Immature natural killer cell (primary cell): ENCODE data around the gene PRPF4. TPM values are rescaled to one million over a fixed set of nuclear protein-coding genes. Genes with fewer than 3 reads are reported as not detected.

Source experiments
- DNase-seq, 3 donors: peaks; one replicate each; pipeline ENCODE4 v3.0.0; 2022; ENCODE audit warnings: mixed read lengths in 1 of 3
- H3K27ac Mint-ChIP-seq, 6 donors: one replicate each; pipeline ENCODE4 v1.8.0; 2020; ENCODE audit warnings: mixed read lengths in 6 of 6, mild to moderate bottlenecking in 5 of 6, inconsistent platforms in 4 of 6, moderate library complexity in 3 of 6
- H3K27me3 Mint-ChIP-seq, 3 donors: one replicate each; pipeline ENCODE4 v1.8.0; 2020 to 2021; ENCODE audit warnings: low read depth in 3 of 3, mild to moderate bottlenecking in 3 of 3, mixed read lengths in 3 of 3, moderate library complexity in 3 of 3, inconsistent platforms in 1 of 3
- H3K36me3 Mint-ChIP-seq, 3 donors: one replicate each; pipeline ENCODE4 v1.8.0; 2020; ENCODE audit warnings: mixed read lengths in 3 of 3, inconsistent platforms in 2 of 3, mild to moderate bottlenecking in 2 of 3
- H3K4me1 Mint-ChIP-seq, 2 donors: one replicate each; pipeline ENCODE4 v1.8.0; 2020; ENCODE audit warnings: inconsistent platforms in 2 of 2, mild to moderate bottlenecking in 2 of 2, mixed read lengths in 2 of 2, moderate library complexity in 1 of 2
- H3K4me3 Mint-ChIP-seq, 5 donors: one replicate each; pipeline ENCODE4 v1.8.0; 2020; ENCODE audit warnings: mild to moderate bottlenecking in 5 of 5, mixed read lengths in 5 of 5, inconsistent platforms in 3 of 5, moderate library complexity in 3 of 5
- H3K9me3 Mint-ChIP-seq, 6 donors: one replicate each; pipeline ENCODE4 v1.8.0; 2020; ENCODE audit warnings: mild to moderate bottlenecking in 6 of 6, mixed read lengths in 6 of 6, inconsistent platforms in 4 of 6, moderate library complexity in 3 of 6
- polyA plus RNA-seq, 3 donors: library from polyadenylated mRNA; unstranded; fragments of 300-500 nt; fragmentation: Illumina TruSeq; gene quantifications; one replicate each; pipeline ENCODE4 v1.2.3, GENCODE V29; 2021

Gene PRPF4
- polyA plus RNA-seq, 3 donors from 2014 or later: 17.7 to 25.6 (median 25.1) TPM

GRCh38 chr9:113340011-113340699, 64.7 kb downstream of the PRPF4 start, which contains the start of gene WDR31:
TSS of gene WDR31 (minus strand) at chr9:113340275. CDS start at chr9:113332022, 8,253 bp downstream.
- peaks cover 5 to 10% (median 5%) of the 10 kb centered on the region in 3 donors for H3K27me3 Mint-ChIP-seq
- H3K4me1 Mint-ChIP-seq: peaks cover 11 to 15% of the 10 kb centered on the region in 2 donors
- peak within 1 kb of the TSS; percentile 77 to 87 (median 84) for H3K4me3 Mint-ChIP-seq
- H3K9me3 Mint-ChIP-seq: no peaks in the 10 kb centered on the region
- H3K27ac Mint-ChIP-seq: peak within 1 kb of the TSS in 5 of 6 donors; percentile 9 to 85 (median 56)
- DNase-seq: peak; percentile 69 to 80 (median 76)
- no peaks in the 10 kb centered on the region for H3K36me3 Mint-ChIP-seq

GRCh38 chr9:113341712-113342410, 66.4 kb downstream of the PRPF4 start:
- no peak overlapping the region for H3K27ac Mint-ChIP-seq
- H3K4me3 Mint-ChIP-seq: peak overlapping the region in 3 of 5 donors; percentile 0 to 84 (median 83)
- H3K27me3 Mint-ChIP-seq: peaks cover 5 to 10% (median 5%) of the 10 kb centered on the region in 3 donors
- H3K9me3 Mint-ChIP-seq: no peaks in the 10 kb centered on the region
- peaks cover 11 to 15% of the 10 kb centered on the region in 2 donors for H3K4me1 Mint-ChIP-seq
- no peak for DNase-seq
- no peaks in the 10 kb centered on the region for H3K36me3 Mint-ChIP-seq

Other genes starting within 250 kb of the PRPF4 start
- 1 to 10 TPM in 1 of 3 donors, under 1 TPM in 2; 0.17 to 1.5 (median 0.80) TPM for gene ZFP37, start 218.9 kb upstream of the PRPF4 start, polyA plus RNA-seq
- gene SLC31A2, start 124.7 kb upstream of the PRPF4 start, polyA plus RNA-seq: 10 to 100 TPM in 1 of 3 donors, 1 to 10 TPM in 2; 1.4 to 11.3 (median 3.5) TPM
- gene FKBP15, start 54.4 kb upstream of the PRPF4 start, polyA plus RNA-seq: 10 to 100 TPM in 1 of 3 donors, 1 to 10 TPM in 2; 2.8 to 22.7 (median 8.4) TPM
- gene SLC31A1, start 54.1 kb upstream of the PRPF4 start, polyA plus RNA-seq: 1 to 10 TPM; 5.2 to 5.8 (median 5.5) TPM
- gene CDC26, start 86 bp upstream of the PRPF4 start, polyA plus RNA-seq: 100 to 1,000 TPM; 136 to 141 (median 137) TPM
- not detected for gene RNF183, start 27.7 kb downstream of the PRPF4 start, polyA plus RNA-seq
- gene WDR31, start 64.6 kb downstream of the PRPF4 start, polyA plus RNA-seq: not detected
- gene BSPRY, start 73.9 kb downstream of the PRPF4 start, polyA plus RNA-seq: 1 to 10 TPM; 1.9 to 6.1 (median 3.7) TPM
- gene HDHD3, start 101.3 kb downstream of the PRPF4 start, polyA plus RNA-seq: 10 to 100 TPM; 17.4 to 29.7 (median 22.4) TPM
- gene ALAD, start 125.6 kb downstream of the PRPF4 start, polyA plus RNA-seq: 10 to 100 TPM; 11.9 to 26.7 (median 19.7) TPM
- gene POLE3, start 135.0 kb downstream of the PRPF4 start, polyA plus RNA-seq: 100 to 1,000 TPM; 132 to 204 (median 177) TPM
- under 1 TPM in 1 of 3 donors, not detected in 2; 0.16 TPM for gene C9orf43, start 135.1 kb downstream of the PRPF4 start, polyA plus RNA-seq
- 100 to 1,000 TPM in 1 of 3 donors, 10 to 100 TPM in 2; 76.9 to 230 (median 90.7) TPM for gene RGS3, start 188.1 kb downstream of the PRPF4 start, polyA plus RNA-seq